Measurements from ENCODE around the gene CACNG7.

Gene CACNG7

GRCh38 chr19:53983457-53984289, 74.6 kb downstream of the CACNG7 start:
- peaks cover 3% of the 10 kb centered on the region for H3K4me1 ChIP-seq (ENCODE audit: control insufficient read depth, insufficient read depth, low read length)
- H3K27me3 ChIP-seq (ENCODE audit: control insufficient read depth in 1 of 2, insufficient read depth in 2 of 2, low read length in 2 of 2): peaks cover 30 to 44% of the 10 kb centered on the region in 2 donors
- H3K27ac ChIP-seq (ENCODE audit: low read length): no peak overlapping the region
- H3K4me3 ChIP-seq (ENCODE audit: low read length in 2 of 2): no peak overlapping the region
- H3K9me3 ChIP-seq (ENCODE audit: control insufficient read depth in 2 of 2, low read length in 2 of 2): no peaks in the 10 kb centered on the region
- no peak overlapping the region for H3K9ac ChIP-seq (ENCODE audit: low read length in 2 of 2)
- no peaks in the 10 kb centered on the region for H3K36me3 ChIP-seq (ENCODE audit: control insufficient read depth in 2 of 2, insufficient read depth in 2 of 2, low read length in 2 of 2)

GRCh38 chr19:53985863-53986262, 76.8 kb downstream of the CACNG7 start:
- Histone ChIP-seq H3K27me3 (ENCODE audit: control insufficient read depth in 1 of 2, insufficient read depth in 2 of 2, low read length in 2 of 2) (peaks cover 23 to 24% of the 10 kb centered on the region in 2 donors), H3K9ac (ENCODE audit: low read length in 2 of 2) (no peak overlapping the region), H3K9me3 (ENCODE audit: control insufficient read depth in 2 of 2, low read length in 2 of 2) (no peaks in the 10 kb centered on the region), H3K27ac (ENCODE audit: low read length) (no peak overlapping the region), H3K36me3 (ENCODE audit: control insufficient read depth in 2 of 2, insufficient read depth in 2 of 2, low read length in 2 of 2) (no peaks in the 10 kb centered on the region), H3K4me1 (ENCODE audit: control insufficient read depth, insufficient read depth, low read length) (no peaks in the 10 kb centered on the region), H3K4me3 (ENCODE audit: low read length in 2 of 2) (no peak overlapping the region)

GRCh38 chr19:53988981-53989380, 79.9 kb downstream of the CACNG7 start:
- Histone ChIP-seq H3K4me3 (ENCODE audit: low read length in 2 of 2) (no peak overlapping the region), H3K36me3 (ENCODE audit: control insufficient read depth in 2 of 2, insufficient read depth in 2 of 2, low read length in 2 of 2) (no peaks in the 10 kb centered on the region), H3K27ac (ENCODE audit: low read length) (no peak overlapping the region), H3K27me3 (ENCODE audit: control insufficient read depth in 1 of 2, insufficient read depth in 2 of 2, low read length in 2 of 2) (peaks cover 25 to 29% of the 10 kb centered on the region in 2 donors), H3K9ac (ENCODE audit: low read length in 2 of 2) (no peak overlapping the region), H3K4me1 (ENCODE audit: control insufficient read depth, insufficient read depth, low read length) (no peaks in the 10 kb centered on the region), H3K9me3 (ENCODE audit: control insufficient read depth in 2 of 2, low read length in 2 of 2) (no peaks in the 10 kb centered on the region)

- Histone ChIP-seq H3K9me3 (ENCODE audit: control insufficient read depth in 2 of 2, low read length in 2 of 2) (no peaks in the 10 kb centered on the region), H3K36me3 (ENCODE audit: control insufficient read depth in 2 of 2, insufficient read depth in 2 of 2, low read length in 2 of 2) (no peaks in the 10 kb centered on the region), H3K4me1 (ENCODE audit: control insufficient read depth, insufficient read depth, low read length) (no peaks in the 10 kb centered on the region), H3K27me3 (ENCODE audit: control insufficient read depth in 1 of 2, insufficient read depth in 2 of 2, low read length in 2 of 2) (peaks cover 28 to 34% of the 10 kb centered on the region in 2 donors), H3K27ac (ENCODE audit: low read length) (no peak overlapping the region), H3K4me3 (ENCODE audit: low read length in 2 of 2) (no peak overlapping the region), H3K9ac (ENCODE audit: low read length in 2 of 2) (no peak overlapping the region)
Measured at GRCh38 chr19:53989600-53990533, 80.8 kb downstream of the CACNG7 start.

- Histone ChIP-seq H3K9ac (ENCODE audit: low read length in 2 of 2) (no peak within 1 kb of the TSS), H3K4me3 (ENCODE audit: low read length in 2 of 2) (peak within 1 kb of the TSS in 1 of 2 donors; percentile 57), H3K36me3 (ENCODE audit: control insufficient read depth in 2 of 2, insufficient read depth in 2 of 2, low read length in 2 of 2) (no peaks in the 10 kb centered on the region), H3K4me1 (ENCODE audit: control insufficient read depth, insufficient read depth, low read length) (no peaks in the 10 kb centered on the region), H3K9me3 (ENCODE audit: control insufficient read depth in 2 of 2, low read length in 2 of 2) (no peaks in the 10 kb centered on the region), H3K27ac (ENCODE audit: low read length) (no peak within 1 kb of the TSS), H3K27me3 (ENCODE audit: control insufficient read depth in 1 of 2, insufficient read depth in 2 of 2, low read length in 2 of 2) (peaks cover 35 to 39% of the 10 kb centered on the region in 2 donors)
Measured at GRCh38 chr19:53991224-53992113, 82.4 kb downstream of the CACNG7 start, which contains the start of gene CACNG6. Gene CACNG6, plus strand, starts transcription at chr19:53991637. Its CDS starts 1,241 bp downstream, at chr19:53992878.

- H3K36me3 ChIP-seq (ENCODE audit: control insufficient read depth in 2 of 2, insufficient read depth in 2 of 2, low read length in 2 of 2): no peaks in the 10 kb centered on the region
- H3K9ac ChIP-seq (ENCODE audit: low read length in 2 of 2): no peak overlapping the region
- no peak overlapping the region for H3K4me3 ChIP-seq (ENCODE audit: low read length in 2 of 2)
- H3K9me3 ChIP-seq (ENCODE audit: control insufficient read depth in 2 of 2, low read length in 2 of 2): no peaks in the 10 kb centered on the region
- no peaks in the 10 kb centered on the region for H3K4me1 ChIP-seq (ENCODE audit: control insufficient read depth, insufficient read depth, low read length)
- H3K27me3 ChIP-seq (ENCODE audit: control insufficient read depth in 1 of 2, insufficient read depth in 2 of 2, low read length in 2 of 2): peaks cover 35 to 39% of the 10 kb centered on the region in 2 donors
- H3K27ac ChIP-seq (ENCODE audit: low read length): no peak overlapping the region
Measured at GRCh38 chr19:53992211-53992610, 83.1 kb downstream of the CACNG7 start.

GRCh38 chr19:53992815-53993214, 83.7 kb downstream of the CACNG7 start:
- no peaks in the 10 kb centered on the region for H3K9me3 ChIP-seq (ENCODE audit: control insufficient read depth in 2 of 2, low read length in 2 of 2)
- H3K4me3 ChIP-seq (ENCODE audit: low read length in 2 of 2): no peak overlapping the region
- no peak overlapping the region for H3K9ac ChIP-seq (ENCODE audit: low read length in 2 of 2)
- no peaks in the 10 kb centered on the region for H3K4me1 ChIP-seq (ENCODE audit: control insufficient read depth, insufficient read depth, low read length)
- H3K27me3 ChIP-seq (ENCODE audit: control insufficient read depth in 1 of 2, insufficient read depth in 2 of 2, low read length in 2 of 2): peaks cover 37 to 39% of the 10 kb centered on the region in 2 donors
- no peaks in the 10 kb centered on the region for H3K36me3 ChIP-seq (ENCODE audit: control insufficient read depth in 2 of 2, insufficient read depth in 2 of 2, low read length in 2 of 2)
- no peak overlapping the region for H3K27ac ChIP-seq (ENCODE audit: low read length)

- H3K9ac ChIP-seq (ENCODE audit: low read length in 2 of 2): no peak overlapping the region
- H3K36me3 ChIP-seq (ENCODE audit: control insufficient read depth in 2 of 2, insufficient read depth in 2 of 2, low read length in 2 of 2): no peaks in the 10 kb centered on the region
- no peaks in the 10 kb centered on the region for H3K4me1 ChIP-seq (ENCODE audit: control insufficient read depth, insufficient read depth, low read length)
- no peak overlapping the region for H3K27ac ChIP-seq (ENCODE audit: low read length)
- H3K4me3 ChIP-seq (ENCODE audit: low read length in 2 of 2): no peak overlapping the region
- peaks cover 39 to 40% of the 10 kb centered on the region in 2 donors for H3K27me3 ChIP-seq (ENCODE audit: control insufficient read depth in 1 of 2, insufficient read depth in 2 of 2, low read length in 2 of 2)
- H3K9me3 ChIP-seq (ENCODE audit: control insufficient read depth in 2 of 2, low read length in 2 of 2): no peaks in the 10 kb centered on the region
Measured at GRCh38 chr19:53993448-53993847, 84.4 kb downstream of the CACNG7 start.

Measured in stomach smooth muscle (tissue), 2 donors.